Measurements from ENCODE around the gene RETREG2.

- TF ChIP-seq, protein P1, sequence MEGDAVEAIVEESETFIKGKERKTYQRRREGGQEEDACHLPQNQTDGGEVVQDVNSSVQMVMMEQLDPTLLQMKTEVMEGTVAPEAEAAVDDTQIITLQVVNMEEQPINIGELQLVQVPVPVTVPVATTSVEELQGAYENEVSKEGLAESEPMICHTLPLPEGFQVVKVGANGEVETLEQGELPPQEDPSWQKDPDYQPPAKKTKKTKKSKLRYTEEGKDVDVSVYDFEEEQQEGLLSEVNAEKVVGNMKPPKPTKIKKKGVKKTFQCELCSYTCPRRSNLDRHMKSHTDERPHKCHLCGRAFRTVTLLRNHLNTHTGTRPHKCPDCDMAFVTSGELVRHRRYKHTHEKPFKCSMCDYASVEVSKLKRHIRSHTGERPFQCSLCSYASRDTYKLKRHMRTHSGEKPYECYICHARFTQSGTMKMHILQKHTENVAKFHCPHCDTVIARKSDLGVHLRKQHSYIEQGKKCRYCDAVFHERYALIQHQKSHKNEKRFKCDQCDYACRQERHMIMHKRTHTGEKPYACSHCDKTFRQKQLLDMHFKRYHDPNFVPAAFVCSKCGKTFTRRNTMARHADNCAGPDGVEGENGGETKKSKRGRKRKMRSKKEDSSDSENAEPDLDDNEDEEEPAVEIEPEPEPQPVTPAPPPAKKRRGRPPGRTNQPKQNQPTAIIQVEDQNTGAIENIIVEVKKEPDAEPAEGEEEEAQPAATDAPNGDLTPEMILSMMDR (IDR thresholded peaks at IDR 0.05), result no peak
- TF ChIP-seq EZH2 (IDR thresholded peaks at IDR 0.05), result no peak
Observed at GRCh38 chr2:219180961-219181360, 2.9 kb downstream of the RETREG2 start.

Measured in neural progenitor cell (in vitro differentiated cells).